ENCODE measurements around the gene RNFT1.
"Not testable (repeated sequence)": the region's sequence is repeated elsewhere in the genome, so short reads cannot be mapped to it uniquely, and the experiment has no call there.

DNA sequence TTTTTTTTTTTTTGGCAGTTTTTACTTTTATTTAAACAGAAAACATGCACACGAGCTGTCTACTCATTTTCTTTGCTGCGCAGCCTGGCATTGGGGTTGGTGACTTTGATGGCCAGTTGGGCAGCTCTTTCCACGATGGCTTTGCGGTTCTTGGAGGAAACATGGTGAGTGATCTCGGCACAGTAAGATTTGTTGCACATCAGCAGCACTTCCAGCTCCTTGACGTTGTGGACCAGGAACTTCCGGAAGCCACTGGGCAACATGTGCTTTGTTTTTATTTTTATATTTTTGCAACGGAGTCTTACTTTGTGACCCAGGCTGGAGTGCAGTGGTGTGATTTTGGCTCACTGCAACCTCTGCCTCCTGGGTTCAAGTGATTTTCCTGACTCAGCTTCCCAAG is 8.9 kb upstream of the RNFT1 start:
- TF ChIP-seq CTCF (conservative IDR thresholded peaks at IDR 0.05; ENCODE audit: low read length); EZH2phosphoT487 (IDR thresholded peaks at IDR 0.05; ENCODE audit: borderline replicate concordance, low read depth, low read length): not testable (repeated sequence)
